H9 (cell line): ENCODE measurements around the gene MRPS27. TPM values are rescaled to one million over a fixed set of nuclear protein-coding genes. Genes with fewer than 3 reads are reported as not detected.

Experiments
- DNase-seq: peaks from one replicate; pipeline ENCODE4 v3.0.0-alpha.2; 2017
- H2AFZ ChIP-seq: one replicate; pipeline ENCODE4 v1.6.1; 2013; ENCODE audit warnings: mild to moderate bottlenecking, low read length, control low read depth, moderate library complexity
- H2AK5ac ChIP-seq: 2 replicates; pipeline ENCODE4 v1.6.1; 2013; ENCODE audit warnings: low read length, control low read depth, mixed read lengths; ENCODE audit not compliant: insufficient read length
- H2BK120ac ChIP-seq: one replicate; pipeline ENCODE4 v1.6.1; 2013; ENCODE audit warnings: low read depth, mild to moderate bottlenecking, low read length, control low read depth, inconsistent platforms; ENCODE audit not compliant: poor library complexity, severe bottlenecking
- H2BK12ac ChIP-seq: 2 replicates; pipeline ENCODE4 v1.6.1; 2013; ENCODE audit warnings: low read length, control low read depth, mixed read lengths, low read depth; ENCODE audit not compliant: insufficient read length
- H2BK15ac ChIP-seq: 2 replicates; pipeline ENCODE4 v1.6.1; 2013; ENCODE audit warnings: low read depth, low read length, control low read depth
- H2BK20ac ChIP-seq: one replicate; pipeline ENCODE4 v1.6.1; 2013; ENCODE audit warnings: low read depth, mild to moderate bottlenecking, low read length, control low read depth, inconsistent platforms; ENCODE audit not compliant: poor library complexity, severe bottlenecking
- H2BK5ac ChIP-seq: 2 replicates; pipeline ENCODE4 v1.6.1; 2013; ENCODE audit warnings: low read length, control low read depth, mixed read lengths; ENCODE audit not compliant: insufficient read length
- H3K14ac ChIP-seq: 2 replicates; pipeline ENCODE4 v1.6.1; 2013; ENCODE audit warnings: low read length, control low read depth; ENCODE audit not compliant: insufficient read depth
- H3K18ac ChIP-seq: 2 replicates; pipeline ENCODE4 v1.6.1; 2013; ENCODE audit warnings: low read depth, mild to moderate bottlenecking, mixed read lengths, low read length, control low read depth; ENCODE audit not compliant: insufficient read length
- H3K23ac ChIP-seq: 2 replicates; pipeline ENCODE4 v1.6.1; 2013; ENCODE audit warnings: low read length, control low read depth, mixed read lengths, low read depth; ENCODE audit not compliant: insufficient read length
- H3K23me2 ChIP-seq: 2 replicates; pipeline ENCODE4 v1.6.1; 2013; ENCODE audit warnings: low read depth, mild to moderate bottlenecking, mixed read lengths, low read length, control low read depth; ENCODE audit not compliant: insufficient read length, poor library complexity, severe bottlenecking
- H3K27ac ChIP-seq: 2 replicates; pipeline ENCODE4 v1.5.1; 2013; ENCODE audit warnings: low read length, control low read depth, mixed read lengths, low read depth; ENCODE audit not compliant: insufficient read length
- H3K27me3 ChIP-seq: 2 replicates; pipeline ENCODE4 v1.6.1; 2013; ENCODE audit warnings: low read length, control low read depth, inconsistent platforms; ENCODE audit not compliant: insufficient read depth
- H3K4ac ChIP-seq: 2 replicates; pipeline ENCODE4 v1.6.1; 2013; ENCODE audit warnings: low read depth, mild to moderate bottlenecking, control low read depth, inconsistent platforms, low read length, moderate library complexity
- H3K4me1 ChIP-seq: 2 replicates; pipeline ENCODE4 v1.6.1; 2013; ENCODE audit warnings: low read length, control low read depth, inconsistent platforms; ENCODE audit not compliant: insufficient read depth
- H3K4me2 ChIP-seq: 2 replicates; pipeline ENCODE4 v1.6.1; 2013; ENCODE audit warnings: low read length, control low read depth, mixed read lengths; ENCODE audit not compliant: insufficient read length, insufficient read depth
- H3K56ac ChIP-seq: 2 replicates; pipeline ENCODE4 v1.6.1; 2013; ENCODE audit warnings: low read depth, mild to moderate bottlenecking, mixed read lengths, low read length, control low read depth; ENCODE audit not compliant: insufficient read length
- H3K79me1 ChIP-seq: 2 replicates; pipeline ENCODE4 v1.6.1; 2013; ENCODE audit warnings: low read depth, mild to moderate bottlenecking, moderate library complexity, low read length, control low read depth, inconsistent platforms; ENCODE audit not compliant: insufficient read depth, poor library complexity, severe bottlenecking
- H3K79me2 ChIP-seq: 2 replicates; pipeline ENCODE4 v1.6.1; 2013; ENCODE audit warnings: low read length, control low read depth, inconsistent platforms; ENCODE audit not compliant: insufficient read depth
- H3K9ac ChIP-seq: 2 replicates; pipeline ENCODE4 v1.6.1; 2013; ENCODE audit warnings: low read length, control low read depth, mixed read lengths; ENCODE audit not compliant: insufficient read length; ENCODE audit errors: extremely low read depth
- H3K9me3 ChIP-seq: one replicate; pipeline ENCODE4 v1.6.1; 2013; ENCODE audit warnings: low read depth, low read length, inconsistent platforms; ENCODE audit not compliant: control insufficient read depth
- H3T11ph ChIP-seq: one replicate; pipeline ENCODE4 v1.6.1; 2013; ENCODE audit warnings: mild to moderate bottlenecking, low read length, control low read depth, inconsistent platforms
- H4K20me1 ChIP-seq: one replicate; pipeline ENCODE4 v1.6.1; 2013; ENCODE audit not compliant: control insufficient read depth, insufficient read length, insufficient read depth
- H4K5ac ChIP-seq: 2 replicates; pipeline ENCODE4 v1.6.1; 2013; ENCODE audit warnings: low read depth, mild to moderate bottlenecking, mixed read lengths, low read length, control low read depth; ENCODE audit not compliant: insufficient read length
- H4K8ac ChIP-seq: replicated peaks from 2 replicates; pipeline ENCODE4 v1.6.1; 2013; ENCODE audit warnings: low read length, control low read depth, mixed read lengths, low read depth; ENCODE audit not compliant: insufficient read length
- H4K91ac ChIP-seq: 2 replicates; pipeline ENCODE4 v1.6.1; 2013; ENCODE audit warnings: low read depth, mild to moderate bottlenecking, moderate library complexity, mixed read lengths, low read length, control low read depth; ENCODE audit not compliant: insufficient read length
- H3K27ac Mint-ChIP-seq, 3 experiments: 2 replicates in 2 of 3; 3 replicates in 1 of 3; pipeline ENCODE4 v1.8.0; 2020 to 2021; ENCODE audit warnings: mixed read lengths in 3 of 3, mild to moderate bottlenecking in 1 of 3, moderate library complexity in 1 of 3
- H3K27me3 Mint-ChIP-seq: 2 replicates; pipeline ENCODE4 v1.8.0; 2021; ENCODE audit warnings: low read depth, mild to moderate bottlenecking, moderate library complexity, mixed read lengths
- H3K36me3 Mint-ChIP-seq, 3 experiments: 2 replicates in 2 of 3; 3 replicates in 1 of 3; pipeline ENCODE4 v1.8.0; 2020 to 2021; ENCODE audit warnings: low read depth in 3 of 3, mixed read lengths in 3 of 3; ENCODE audit not compliant: insufficient read depth in 1 of 3
- H3K4me1 Mint-ChIP-seq, 2 experiments: 2 replicates each; pipeline ENCODE4 v1.8.0; 2020; ENCODE audit warnings: mixed read lengths in 2 of 2
- H3K4me3 Mint-ChIP-seq, 2 experiments: 2 replicates in 1 of 2; 3 replicates in 1 of 2; pipeline ENCODE4 v1.8.0; 2020 to 2021; ENCODE audit warnings: mild to moderate bottlenecking in 2 of 2, mixed read lengths in 2 of 2, moderate library complexity in 1 of 2
- H3K9me3 Mint-ChIP-seq, 2 experiments: 2 replicates in 1 of 2; 3 replicates in 1 of 2; pipeline ENCODE4 v1.8.0; 2020; ENCODE audit warnings: mild to moderate bottlenecking in 2 of 2, mixed read lengths in 2 of 2, moderate library complexity in 1 of 2
- WGBS: extraction: QIAGEN DNeasy Blood & Tissue Kit; methylation state at CpG from one replicate; pipeline ENCODE4 v1.1.7; 2013; ENCODE audit warnings: missing lambda C conversion rate, low lambda C conversion rate, mixed read lengths; ENCODE audit not compliant: insufficient read length; ENCODE audit errors: extremely low coverage; 5-methylcytosine and 5-hydroxymethylcytosine counted together
- total RNA-seq: library from RNA; stranded (reverse); gene quantifications from 2 replicates; pipeline ENCODE4 v1.2.1, GENCODE V29; 2021
- TF ChIP-seq, protein P1 (sequence below): fragments of 200-600 bp; sonication (generic); conservative IDR thresholded peaks from 3 replicates; pipeline ENCODE4 v1.8.0; 2021; ENCODE audit warnings: antibody characterized with exemption, mild to moderate bottlenecking

The MRPS27 gene
- total RNA-seq, 1 experiment from 2014 or later, result 83.3 TPM

DNA sequence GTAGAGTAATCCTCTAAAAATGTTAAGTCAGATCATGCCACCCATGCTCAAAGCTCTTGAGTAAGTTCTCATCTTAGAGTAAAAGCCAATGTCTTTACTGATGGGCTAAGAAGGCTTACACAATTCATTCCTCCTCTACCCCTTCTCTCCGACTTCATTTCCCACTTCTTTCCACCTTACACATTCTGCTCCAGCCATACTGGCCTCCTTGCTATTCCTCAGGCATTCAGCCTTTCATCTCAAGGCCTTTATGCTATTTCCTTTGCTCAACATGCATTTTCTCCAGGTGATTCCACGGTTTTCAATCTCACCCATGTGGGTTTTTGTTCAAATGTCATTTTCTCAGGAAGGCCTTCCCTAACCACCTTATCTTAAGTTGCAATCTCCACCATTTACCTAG lies 107.9 kb downstream of the MRPS27 start:
- Histone ChIP-seq H4K91ac (no peak overlapping the region), H3K9me3 (no peaks in the 10 kb centered on the region), H2BK120ac (no peak overlapping the region), H2BK12ac (no peak overlapping the region), H3K79me2 (no peaks in the 10 kb centered on the region), H2BK15ac (no peak overlapping the region), H2AFZ (no peak overlapping the region), H2AK5ac (no peak overlapping the region), H3K27me3 (no peaks in the 10 kb centered on the region), H3K14ac (no peak overlapping the region), H3K18ac (no peak overlapping the region), H3K23ac (no peak overlapping the region), H4K8ac (no peak overlapping the region), H2BK20ac (no peak overlapping the region), H3T11ph (no peak overlapping the region), H4K20me1 (no peaks in the 10 kb centered on the region), H3K79me1 (no peaks in the 10 kb centered on the region), H3K4ac (no peak overlapping the region), H3K56ac (no peak overlapping the region), H3K4me2 (no peak overlapping the region), H3K23me2 (no peaks in the 10 kb centered on the region), H2BK5ac (no peak overlapping the region), H3K9ac (no peak overlapping the region), H3K27ac (no peak overlapping the region), H4K5ac (no peak overlapping the region), H3K4me1 (no peaks in the 10 kb centered on the region; the same call in 1 of the 2 replicates)
- no CpG with 5 or more reads among the region's 2 CpGs for WGBS
- peaks cover 11% of the 10 kb centered on the region for H3K27me3 Mint-ChIP-seq
- H3K36me3 Mint-ChIP-seq, result peaks cover 0 to 9% (median 3%) of the 10 kb centered on the region in 3 experiments; a peak in 4 of 7 replicates
- H3K27ac Mint-ChIP-seq, result no peak overlapping the region
- H3K4me1 Mint-ChIP-seq, result peaks cover 47 to 48% of the 10 kb centered on the region in 2 experiments
- TF ChIP-seq, protein P1, sequence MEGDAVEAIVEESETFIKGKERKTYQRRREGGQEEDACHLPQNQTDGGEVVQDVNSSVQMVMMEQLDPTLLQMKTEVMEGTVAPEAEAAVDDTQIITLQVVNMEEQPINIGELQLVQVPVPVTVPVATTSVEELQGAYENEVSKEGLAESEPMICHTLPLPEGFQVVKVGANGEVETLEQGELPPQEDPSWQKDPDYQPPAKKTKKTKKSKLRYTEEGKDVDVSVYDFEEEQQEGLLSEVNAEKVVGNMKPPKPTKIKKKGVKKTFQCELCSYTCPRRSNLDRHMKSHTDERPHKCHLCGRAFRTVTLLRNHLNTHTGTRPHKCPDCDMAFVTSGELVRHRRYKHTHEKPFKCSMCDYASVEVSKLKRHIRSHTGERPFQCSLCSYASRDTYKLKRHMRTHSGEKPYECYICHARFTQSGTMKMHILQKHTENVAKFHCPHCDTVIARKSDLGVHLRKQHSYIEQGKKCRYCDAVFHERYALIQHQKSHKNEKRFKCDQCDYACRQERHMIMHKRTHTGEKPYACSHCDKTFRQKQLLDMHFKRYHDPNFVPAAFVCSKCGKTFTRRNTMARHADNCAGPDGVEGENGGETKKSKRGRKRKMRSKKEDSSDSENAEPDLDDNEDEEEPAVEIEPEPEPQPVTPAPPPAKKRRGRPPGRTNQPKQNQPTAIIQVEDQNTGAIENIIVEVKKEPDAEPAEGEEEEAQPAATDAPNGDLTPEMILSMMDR, result no peak
- no peak for DNase-seq
- H3K9me3 Mint-ChIP-seq, result no peaks in the 10 kb centered on the region; a peak in 1 of 5 replicates
- H3K4me3 Mint-ChIP-seq, result no peak overlapping the region
